ENCODE data around the gene DSTYK. TPM values are rescaled to one million over a fixed set of nuclear protein-coding genes. Genes with fewer than 3 reads are reported as not detected.

The DSTYK gene
- polyA plus RNA-seq, 1 of the 3 experiments (the other 2 are of a cell fraction): 4.4 TPM

- Histone ChIP-seq H3K4me1 (ENCODE audit: control insufficient read depth in 1 of 2, insufficient read depth in 2 of 2, low read depth in 1 of 2, low read length in 1 of 2) (no peaks in the 10 kb centered on the region), H3K4me3 (ENCODE audit: low read depth in 2 of 2, low read length in 1 of 2) (no peak overlapping the region), H3K9me2 (no peaks in the 10 kb centered on the region), H3K79me2 (ENCODE audit: insufficient read depth) (no peaks in the 10 kb centered on the region), H3K4me2 (no peak overlapping the region), H2AFZ (ENCODE audit: low read depth) (no peak overlapping the region), H3K27ac (ENCODE audit: low read depth in 2 of 2, low read length in 1 of 2) (no peak overlapping the region), H3F3A (replicated peaks; ENCODE audit: insufficient read depth) (no peaks in the 10 kb centered on the region), H3K27me3 (ENCODE audit: insufficient read depth) (no peaks in the 10 kb centered on the region), H4K20me1 (ENCODE audit: insufficient read depth) (no peaks in the 10 kb centered on the region), H3K9ac (no peak overlapping the region), H3K9me3 (no peaks in the 10 kb centered on the region), H3K36me3 (replicated peaks in 1 of 2; ENCODE audit: control insufficient read depth in 1 of 2, insufficient read depth in 2 of 2, low read length in 1 of 2) (peaks cover 81 to 85% of the 10 kb centered on the region in 2 experiments)
- no peak for TF ChIP-seq FOSL2 (IDR thresholded peaks at IDR 0.05; ENCODE audit: borderline replicate concordance, low read depth)
- TF ChIP-seq RAD21 (IDR thresholded peaks at IDR 0.05; ENCODE audit: low read length): no peak
- no peak for TF ChIP-seq MXI1 (IDR thresholded peaks at IDR 0.05; ENCODE audit: low read depth, low read length)
- no peak for TF ChIP-seq SIN3A (IDR thresholded peaks at IDR 0.05; ENCODE audit: borderline replicate concordance, low read depth, low read length)
- no peak for TF ChIP-seq EP300 (IDR thresholded peaks at IDR 0.05; ENCODE audit: borderline replicate concordance in 1 of 2, low read depth in 1 of 2, low read length in 1 of 2)
- TF ChIP-seq POLR2AphosphoS5 (IDR thresholded peaks at IDR 0.05; ENCODE audit: low read depth, low read length): no peak
- TF ChIP-seq YY1 (IDR thresholded peaks at IDR 0.05; ENCODE audit: low read depth): no peak
- TF ChIP-seq RFX5 (IDR thresholded peaks at IDR 0.05; ENCODE audit: low read length): no peak
- no peak for TF ChIP-seq IRF3 (IDR thresholded peaks at IDR 0.05; ENCODE audit: low read depth, low read length)
- no peak for TF ChIP-seq RXRA (IDR thresholded peaks at IDR 0.05; ENCODE audit: borderline replicate concordance, low read depth)
- TF ChIP-seq GATA2 (CRISPR knock-in tag; IDR thresholded peaks at IDR 0.05): no peak
- TF ChIP-seq ELF1 (IDR thresholded peaks at IDR 0.05): no peak
- no peak for TF ChIP-seq MEF2A (IDR thresholded peaks at IDR 0.05; ENCODE audit: borderline replicate concordance, low read depth)
- TF ChIP-seq TAF1 (IDR thresholded peaks at IDR 0.05; ENCODE audit: borderline replicate concordance, low read depth, low read length): no peak
- no peak for TF ChIP-seq FOXJ3 (CRISPR knock-in tag; IDR thresholded peaks at IDR 0.05)
- TF ChIP-seq SMC3 (IDR thresholded peaks at IDR 0.05; ENCODE audit: low read depth, low read length): no peak
- no peak for TF ChIP-seq TEAD4 (IDR thresholded peaks at IDR 0.05; ENCODE audit: borderline replicate concordance, insufficient read depth)
- TF ChIP-seq NRF1 (IDR thresholded peaks at IDR 0.05; ENCODE audit: low read depth, low read length): no peak
- DNase-seq: no peak
- POLR2A ChIA-PET: no interaction called here
- CTCF ChIA-PET: interaction anchor here (0.9 to 4.1 kb wide), 6 partner anchors 9 to 158 kb away, joined by 3 to 14 read pairs (median 5); no protein-coding TSS in a partner anchor
These were observed 113.3 kb downstream of the DSTYK start for GRCh38 chr1:205098242-205098641.

GRCh38 chr1:205095422-205095821 is 116.1 kb downstream of the DSTYK start:
- no peak overlapping the region for H3K27ac ChIP-seq (ENCODE audit: low read depth in 2 of 2, low read length in 1 of 2)
- H3K27me3 ChIP-seq (ENCODE audit: insufficient read depth): no peaks in the 10 kb centered on the region
- peaks cover 68 to 80% of the 10 kb centered on the region in 2 experiments for H3K36me3 ChIP-seq (replicated peaks in 1 of 2; ENCODE audit: control insufficient read depth in 1 of 2, insufficient read depth in 2 of 2, low read length in 1 of 2)
- H3F3A ChIP-seq (replicated peaks; ENCODE audit: insufficient read depth): no peaks in the 10 kb centered on the region
- peaks cover 0 to 4% of the 10 kb centered on the region in 2 experiments; a peak in 1 of 4 replicates for H3K4me1 ChIP-seq (ENCODE audit: control insufficient read depth in 1 of 2, insufficient read depth in 2 of 2, low read depth in 1 of 2, low read length in 1 of 2)
- no peaks in the 10 kb centered on the region for H3K9me2 ChIP-seq
- no peaks in the 10 kb centered on the region for H3K79me2 ChIP-seq (ENCODE audit: insufficient read depth)
- no peak overlapping the region for H2AFZ ChIP-seq (ENCODE audit: low read depth)
- no peaks in the 10 kb centered on the region for H4K20me1 ChIP-seq (ENCODE audit: insufficient read depth)
- no peak for DNase-seq
- H3K4me3 ChIP-seq (ENCODE audit: low read depth in 2 of 2, low read length in 1 of 2): no peak overlapping the region
- H3K4me2 ChIP-seq: no peak overlapping the region
- no peaks in the 10 kb centered on the region for H3K9me3 ChIP-seq
- ChIA-PET CTCF (interaction anchor here (1.0 to 3.1 kb wide), 3 partner anchors 9 to 46 kb away, joined by 3 to 7 read pairs (median 5); no protein-coding TSS in a partner anchor), POLR2A (no interaction called here)
- no peak overlapping the region for H3K9ac ChIP-seq
- no peak for TF ChIP-seq POLR2AphosphoS5 (IDR thresholded peaks at IDR 0.05; ENCODE audit: low read depth, low read length)
- no peak for TF ChIP-seq FOSL2 (IDR thresholded peaks at IDR 0.05; ENCODE audit: borderline replicate concordance, low read depth)
- TF ChIP-seq GABPA (IDR thresholded peaks at IDR 0.05; ENCODE audit: low read depth): no peak

Other genes with a start within 250 kb of the DSTYK start
- gene CNTN2, start 168.5 kb downstream of the DSTYK start, polyA plus RNA-seq (2012; rRNA removed): 0.02 and 0.03 TPM in 2 replicates
- 1.8 and 2.7 TPM in 2 replicates for gene TMEM81, start 127.2 kb downstream of the DSTYK start, polyA plus RNA-seq (2012; rRNA removed)
- gene RBBP5, start 89.7 kb downstream of the DSTYK start, polyA plus RNA-seq (2012; rRNA removed): 5.7 and 7.7 TPM in 2 replicates
- gene TMCC2, start 16.2 kb upstream of the DSTYK start, polyA plus RNA-seq (2012; rRNA removed): 5.3 and 6.0 TPM in 2 replicates
- gene NUAK2, start 110.0 kb upstream of the DSTYK start, polyA plus RNA-seq (2012; rRNA removed): 6.8 and 11.1 TPM in 2 replicates
- 0.02 and 0.03 TPM in 2 replicates for gene KLHDC8A, start 145.2 kb upstream of the DSTYK start, polyA plus RNA-seq (2012; rRNA removed)
- gene LEMD1, start 210.4 kb upstream of the DSTYK start, polyA plus RNA-seq (2012; rRNA removed): not detected in 2 replicates
- not detected in 2 replicates for gene BLACAT1, start 244.3 kb upstream of the DSTYK start, polyA plus RNA-seq (2012; rRNA removed)

Measured in SK-N-SH (cell line).